NCI-H2081 treated with DMSO at 0.1 percent for 48 hours (cell line): Measurements from ENCODE around the gene TSHZ3.

Experiments
- DNase-seq: peaks from one replicate; lab custom pipeline; 2025; lab: John Stamatoyannopoulos, UW

Gene TSHZ3

GRCh38 chr19:31231237-31231636 lies 118.0 kb downstream of the TSHZ3 start:
- DNase-seq, result no peak

GRCh38 chr19:31226151-31226935 lies 122.9 kb downstream of the TSHZ3 start:
- no peak for DNase-seq
